ENCODE data around the gene TPSB2.
"Not testable (repeated sequence)": the region's sequence is repeated elsewhere in the genome, so short reads cannot be mapped to it uniquely, and the experiment has no call there.

DNA sequence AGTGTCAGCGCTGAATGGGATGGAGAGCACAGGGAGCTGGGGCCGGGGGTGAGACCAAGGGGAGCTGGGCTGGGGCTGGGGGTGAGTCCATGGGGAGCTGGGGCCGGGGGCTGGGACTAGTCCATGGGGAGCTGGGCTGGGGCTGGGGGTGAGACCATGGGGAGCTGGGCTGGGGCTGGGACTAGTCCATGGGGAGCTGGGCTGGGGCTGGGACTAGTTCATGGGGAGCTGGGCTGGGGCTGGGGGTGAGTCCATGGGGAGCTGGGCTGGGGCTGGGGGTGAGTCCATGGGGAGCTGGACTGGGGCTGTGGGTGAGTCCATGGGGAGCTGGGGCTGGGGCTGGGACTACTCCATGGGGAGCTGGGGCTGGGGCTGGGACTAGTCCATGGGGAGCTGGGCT lies 24.8 kb upstream of the TPSB2 start:
- TF ChIP-seq, protein P1, sequence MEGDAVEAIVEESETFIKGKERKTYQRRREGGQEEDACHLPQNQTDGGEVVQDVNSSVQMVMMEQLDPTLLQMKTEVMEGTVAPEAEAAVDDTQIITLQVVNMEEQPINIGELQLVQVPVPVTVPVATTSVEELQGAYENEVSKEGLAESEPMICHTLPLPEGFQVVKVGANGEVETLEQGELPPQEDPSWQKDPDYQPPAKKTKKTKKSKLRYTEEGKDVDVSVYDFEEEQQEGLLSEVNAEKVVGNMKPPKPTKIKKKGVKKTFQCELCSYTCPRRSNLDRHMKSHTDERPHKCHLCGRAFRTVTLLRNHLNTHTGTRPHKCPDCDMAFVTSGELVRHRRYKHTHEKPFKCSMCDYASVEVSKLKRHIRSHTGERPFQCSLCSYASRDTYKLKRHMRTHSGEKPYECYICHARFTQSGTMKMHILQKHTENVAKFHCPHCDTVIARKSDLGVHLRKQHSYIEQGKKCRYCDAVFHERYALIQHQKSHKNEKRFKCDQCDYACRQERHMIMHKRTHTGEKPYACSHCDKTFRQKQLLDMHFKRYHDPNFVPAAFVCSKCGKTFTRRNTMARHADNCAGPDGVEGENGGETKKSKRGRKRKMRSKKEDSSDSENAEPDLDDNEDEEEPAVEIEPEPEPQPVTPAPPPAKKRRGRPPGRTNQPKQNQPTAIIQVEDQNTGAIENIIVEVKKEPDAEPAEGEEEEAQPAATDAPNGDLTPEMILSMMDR (tag by site-specific recombination; IDR thresholded peaks at IDR 0.05) = not testable (repeated sequence)
- TF ChIP-seq ZNF184 (tag by site-specific recombination; IDR thresholded peaks at IDR 0.05); ZNF76 (tag by site-specific recombination; IDR thresholded peaks at IDR 0.05; ENCODE audit: borderline replicate concordance, low read depth); KLF16 (tag by site-specific recombination; IDR thresholded peaks at IDR 0.05); PRDM6 (tag by site-specific recombination; IDR thresholded peaks at IDR 0.05); ZNF266 (tag by site-specific recombination; IDR thresholded peaks at IDR 0.05; ENCODE audit: low read depth): not testable (repeated sequence)
